Dermis microvascular lymphatic vessel endothelial cell (primary cell): ENCODE results near the gene TYW1B. TPM values are rescaled to one million over a fixed set of nuclear protein-coding genes. Genes with fewer than 3 reads are reported as not detected.
"Not testable (repeated sequence)": the region's sequence is repeated elsewhere in the genome, so short reads cannot be mapped to it uniquely, and the experiment has no call there.

Source experiments
- DNase-seq, 2 donors: peaks; one replicate each; pipeline versions ENCODE4 v3.0.0 to v3.0.0-alpha.2; 2010; ENCODE audit warnings: low read depth in 2 of 2
- total RNA-seq: library from RNA; depleted of rRNA; stranded (reverse); fragments of >200 nt; gene quantifications from 2 replicates; pipeline ENCODE4 v1.2.1, GENCODE V29; 2014

Gene TYW1B
- total RNA-seq, 1 donor from 2014 or later = 3.7 TPM

DNA sequence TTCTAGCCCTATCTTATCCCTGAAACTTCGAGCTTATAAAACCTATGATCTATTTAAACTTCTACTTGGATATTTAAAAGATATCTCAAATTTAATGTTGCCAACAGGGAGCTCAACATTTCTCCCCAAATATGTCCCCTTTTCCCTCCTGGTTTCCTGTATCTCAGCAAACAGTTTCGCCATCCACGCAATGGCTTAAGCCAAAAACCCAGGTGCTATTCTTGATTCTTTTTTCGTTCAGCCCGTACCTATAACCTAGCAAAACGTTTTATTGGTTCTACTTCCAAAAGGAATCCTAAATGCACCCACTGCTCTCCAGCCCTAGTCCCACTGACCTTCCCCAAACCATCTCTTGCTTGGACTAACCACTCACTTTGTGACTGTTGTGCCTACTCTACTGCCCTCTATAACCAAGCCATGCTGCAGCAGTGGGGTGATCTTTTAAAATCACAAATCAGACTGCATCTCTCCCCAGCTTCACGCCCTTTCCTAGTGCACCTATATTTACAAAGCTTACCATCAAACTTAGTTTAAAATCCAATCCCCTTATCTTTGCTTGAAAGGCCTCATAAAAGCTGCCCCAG lies 201.5 kb downstream of the TYW1B start:
- DNase-seq = not testable (repeated sequence)

DNA sequence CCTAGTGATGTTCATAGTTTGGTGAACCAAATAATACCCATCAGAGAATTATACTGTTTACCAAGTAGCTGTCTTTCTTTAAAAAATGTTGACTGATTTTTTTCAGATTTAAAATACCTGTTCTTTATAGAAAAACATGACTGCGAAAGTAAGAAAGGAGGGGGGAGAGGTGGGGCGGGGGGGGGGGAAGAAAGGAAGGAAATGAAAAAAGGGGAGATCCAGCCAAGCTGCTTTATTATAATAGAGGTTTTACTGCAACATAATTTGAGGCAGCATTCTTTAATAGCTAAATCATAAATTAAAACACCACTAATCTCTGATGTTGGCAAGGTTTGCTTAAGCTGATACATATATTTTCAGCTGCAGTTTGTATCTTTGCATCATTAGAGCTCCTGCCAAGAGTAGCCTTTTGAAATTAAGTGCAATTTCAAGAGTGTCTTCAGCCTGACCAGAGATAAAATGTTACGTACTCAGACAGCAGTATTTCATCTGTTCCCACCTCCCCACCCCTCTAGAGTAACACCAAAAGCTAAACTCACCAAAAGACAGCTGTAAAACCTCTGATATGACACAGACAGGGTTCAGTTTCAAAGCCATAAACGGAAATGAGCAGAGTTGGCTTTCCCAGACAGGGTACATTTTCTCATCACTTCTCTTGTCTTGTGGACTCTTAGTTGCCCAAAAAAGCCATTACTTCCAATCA lies 202.1 kb downstream of the TYW1B start:
- DNase-seq = not testable (repeated sequence)

DNA sequence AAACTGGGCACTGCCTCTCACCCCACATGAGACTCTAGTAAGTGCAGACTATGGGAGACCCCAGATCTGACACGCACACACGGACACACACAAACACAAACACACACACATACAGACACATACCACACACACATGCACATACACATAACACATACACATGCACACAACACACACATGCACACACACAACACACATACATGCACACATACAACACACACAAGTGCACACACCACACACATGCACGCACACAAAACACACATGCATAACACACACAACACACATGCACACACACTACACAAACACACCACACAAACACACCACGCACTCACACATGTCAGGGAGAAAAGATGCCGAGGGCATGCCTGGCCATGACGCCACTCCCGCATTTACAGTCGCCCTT lies 205.5 kb downstream of the TYW1B start:
- no peak for DNase-seq

DNA sequence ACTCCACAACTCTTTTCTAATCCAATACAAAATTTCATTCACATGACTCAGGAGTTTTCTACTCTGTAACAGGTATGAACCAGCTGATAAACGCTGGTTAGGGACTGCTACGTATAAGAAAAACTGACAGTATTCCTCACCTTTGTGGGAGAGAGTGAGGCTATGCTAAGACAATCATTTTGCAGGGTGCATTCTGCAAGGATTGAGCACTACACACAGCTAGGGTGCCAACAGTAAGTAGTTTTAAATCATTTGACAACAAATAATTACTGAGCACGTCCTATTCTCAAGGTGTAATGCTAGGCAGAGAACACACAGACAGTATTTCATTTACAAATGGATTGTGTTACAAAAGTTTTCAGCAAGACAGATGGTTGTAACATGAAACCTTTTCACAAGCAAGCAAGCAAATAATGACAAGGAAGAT lies 206.2 kb downstream of the TYW1B start:
- not testable (repeated sequence) for DNase-seq

DNA sequence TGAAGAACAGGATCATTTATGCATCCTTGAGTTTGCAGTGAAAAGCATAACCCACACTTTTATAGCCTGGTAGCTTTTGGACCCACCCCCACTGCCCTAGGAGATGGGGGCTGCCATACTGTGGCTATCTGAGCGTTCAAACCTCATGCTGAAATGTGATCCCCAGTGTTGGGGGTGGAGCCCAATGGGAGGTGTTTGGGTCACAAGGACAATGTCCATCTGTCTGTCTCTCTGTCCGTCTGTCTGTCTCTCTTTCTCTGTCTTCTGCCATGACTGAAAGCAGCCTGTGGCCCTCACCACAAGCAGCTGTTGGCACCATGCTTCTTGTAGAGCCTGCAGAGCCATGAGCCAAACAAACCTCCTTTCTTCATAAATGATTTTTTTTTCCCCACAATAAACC lies 207.1 kb downstream of the TYW1B start:
- not testable (repeated sequence) for DNase-seq

DNA sequence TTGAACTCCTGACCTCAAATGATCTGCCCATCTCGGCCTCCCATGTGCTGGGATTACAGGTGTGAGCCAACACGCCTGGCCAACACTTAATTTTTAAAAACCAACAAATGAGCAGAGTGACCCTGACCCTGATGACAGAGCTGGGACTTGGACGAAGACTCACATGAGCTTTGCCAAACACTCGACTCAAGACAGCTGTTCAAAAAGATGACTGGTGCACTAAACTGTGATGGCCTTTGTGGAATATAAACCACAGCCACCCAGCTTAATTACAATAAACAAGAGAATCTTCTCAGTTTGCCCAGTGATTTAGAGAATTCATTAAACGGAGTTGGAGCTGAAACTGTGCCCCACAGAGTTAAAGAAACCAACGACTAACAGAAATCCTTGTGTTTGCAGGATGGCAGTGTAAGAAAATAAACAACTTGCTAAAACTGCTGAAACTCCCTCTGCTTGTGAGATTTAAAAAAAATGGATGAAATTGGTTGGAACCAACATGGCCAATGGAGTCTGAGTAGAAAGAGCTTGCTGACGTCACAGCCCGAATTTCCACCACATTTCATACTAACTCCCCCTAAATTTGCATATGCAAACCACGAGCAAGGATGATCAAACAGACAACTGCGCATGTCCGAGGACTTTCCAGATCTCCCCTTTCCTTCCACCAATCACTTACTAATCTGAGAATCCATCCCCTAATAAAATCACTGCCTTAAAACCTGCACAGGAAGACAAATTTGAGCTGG lies 209.4 kb downstream of the TYW1B start:
- not testable (repeated sequence) for DNase-seq

DNA sequence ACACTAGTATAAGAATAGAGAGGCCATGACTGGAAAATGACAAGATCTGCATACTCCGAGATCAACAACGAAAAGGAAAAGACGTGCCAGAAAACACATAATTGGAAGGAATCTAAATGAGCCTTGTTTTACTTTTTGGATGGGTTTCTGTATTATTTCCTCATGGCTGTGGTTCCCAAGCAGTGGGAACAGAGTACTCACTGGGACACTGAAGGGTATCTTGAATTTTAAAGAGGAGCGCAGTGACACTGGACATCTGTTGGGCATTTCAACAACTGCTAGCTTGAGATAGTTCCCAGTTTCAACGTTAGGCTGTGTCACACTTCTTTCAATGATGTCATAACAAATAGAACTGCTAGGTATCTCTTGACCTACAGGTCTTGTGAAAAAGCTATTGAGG lies 218.2 kb downstream of the TYW1B start:
- DNase-seq = not testable (repeated sequence)

DNA sequence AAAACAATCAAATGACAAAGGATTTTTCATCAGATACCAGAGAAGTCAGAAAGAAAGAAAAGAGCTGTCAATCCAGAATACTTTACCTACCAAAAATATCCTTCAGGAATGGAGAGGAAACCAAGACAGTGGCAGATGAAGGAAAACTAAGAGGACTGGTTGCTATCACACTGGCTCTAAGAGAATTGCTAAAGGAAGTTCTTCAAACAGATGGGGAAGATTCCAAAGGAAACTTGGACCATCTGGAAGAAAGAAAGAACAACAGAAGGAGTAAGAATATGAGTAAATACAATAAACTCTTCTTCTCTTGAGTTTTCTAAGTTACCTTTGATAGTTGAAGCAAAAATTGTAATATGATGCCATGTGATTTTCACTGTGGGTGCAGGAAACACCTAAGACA lies 220.0 kb downstream of the TYW1B start:
- not testable (repeated sequence) for DNase-seq

DNA sequence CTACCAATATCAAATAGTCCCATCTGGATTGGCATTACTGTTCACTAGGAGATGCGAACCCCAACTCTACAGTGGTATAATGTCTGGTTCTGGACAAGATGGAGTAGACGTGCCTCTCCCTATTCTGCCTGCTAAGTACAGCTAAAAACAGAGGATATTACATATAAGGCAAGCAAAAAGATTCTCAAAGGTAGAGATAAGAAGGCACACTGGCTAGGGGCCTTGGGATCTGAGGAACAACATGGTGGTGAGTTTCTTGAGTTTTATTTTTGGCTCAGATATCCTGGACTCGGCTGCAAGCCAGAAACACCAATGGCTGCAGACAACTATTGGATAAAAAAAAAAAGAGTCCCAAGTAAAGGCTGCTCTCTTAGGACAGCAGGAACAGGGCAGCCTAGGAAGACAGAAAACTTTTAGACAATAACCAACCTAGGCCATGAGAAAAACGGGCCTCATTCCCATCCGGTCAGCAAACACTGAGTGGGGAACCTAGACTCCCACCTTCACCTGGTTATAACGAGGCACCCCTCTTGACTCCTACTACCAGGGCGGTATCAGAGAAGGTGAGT lies 222.1 kb downstream of the TYW1B start:
- not testable (repeated sequence) for DNase-seq

DNA sequence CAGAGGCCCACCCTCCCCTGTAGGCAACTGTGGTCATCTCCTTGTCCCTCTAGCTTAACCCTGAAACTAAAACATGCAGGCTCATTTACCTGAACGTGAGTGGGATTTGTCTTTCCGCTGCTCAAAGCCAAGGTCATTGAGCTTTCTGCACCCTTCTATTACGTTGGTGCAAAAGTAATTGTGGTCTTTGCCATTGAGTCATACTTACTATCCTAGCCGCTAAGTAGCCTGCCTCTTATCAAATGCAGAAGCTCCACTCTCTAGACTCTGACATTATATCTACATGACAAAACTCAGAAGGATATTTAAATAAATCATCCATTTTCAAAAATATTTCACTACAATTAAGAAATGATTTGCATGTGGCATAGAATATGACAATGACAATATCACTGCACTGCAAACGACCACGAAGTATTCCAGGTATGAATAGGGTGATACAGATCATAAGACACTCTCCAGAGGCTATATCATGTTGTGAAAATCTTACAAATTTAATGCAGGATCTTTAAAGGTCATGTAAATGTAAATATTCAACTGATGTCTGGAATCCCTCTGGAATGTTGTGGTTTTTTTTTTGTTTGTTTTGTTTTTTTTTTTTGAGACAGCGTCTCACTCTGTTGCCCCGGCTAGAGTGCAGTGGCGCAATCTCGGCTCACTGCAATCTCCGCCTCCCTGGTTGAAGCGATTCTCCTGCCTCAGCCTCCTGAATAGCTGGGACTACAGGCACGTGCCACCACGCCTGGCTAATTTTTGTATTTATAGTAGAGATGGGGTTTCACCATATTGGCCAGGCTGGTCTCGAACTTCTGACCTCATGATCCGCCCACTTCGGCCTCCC lies 223.0 kb downstream of the TYW1B start:
- DNase-seq = not testable (repeated sequence)

DNA sequence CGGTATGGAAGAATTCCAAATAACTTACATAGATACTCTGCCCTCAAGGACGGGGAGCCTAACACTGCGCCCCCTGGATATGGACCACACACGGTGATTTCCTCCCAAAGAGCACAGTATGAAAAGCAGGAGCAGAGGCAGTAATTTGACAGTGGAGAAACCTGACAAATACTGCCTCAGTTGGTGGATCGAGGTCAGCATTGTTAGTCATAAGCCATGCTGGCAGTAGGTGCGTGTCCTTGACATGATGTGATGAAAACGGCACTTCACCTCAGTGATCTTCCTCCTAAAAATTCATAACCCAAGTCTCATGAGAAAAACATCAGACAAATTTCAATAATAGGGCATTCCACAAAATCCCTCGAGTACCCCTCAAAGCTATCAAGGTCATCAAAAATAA lies 224.5 kb downstream of the TYW1B start:
- not testable (repeated sequence) for DNase-seq

DNA sequence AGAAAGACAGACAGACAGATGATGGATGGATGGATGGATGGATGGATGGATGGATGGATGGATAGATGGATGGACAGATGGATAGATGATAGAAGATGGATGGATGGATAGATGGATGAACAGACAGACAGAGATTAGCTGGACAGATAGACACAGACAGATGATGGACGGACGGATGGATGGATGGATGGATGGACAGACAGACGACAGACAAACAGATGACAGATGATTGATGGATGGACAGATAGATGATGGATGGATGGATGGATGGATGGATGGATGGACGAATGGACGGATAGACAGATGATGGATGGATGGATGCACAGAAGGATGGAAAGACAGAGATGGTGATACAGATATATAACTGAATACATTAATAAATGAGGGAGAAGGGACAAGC lies 224.9 kb downstream of the TYW1B start:
- DNase-seq = no peak

DNA sequence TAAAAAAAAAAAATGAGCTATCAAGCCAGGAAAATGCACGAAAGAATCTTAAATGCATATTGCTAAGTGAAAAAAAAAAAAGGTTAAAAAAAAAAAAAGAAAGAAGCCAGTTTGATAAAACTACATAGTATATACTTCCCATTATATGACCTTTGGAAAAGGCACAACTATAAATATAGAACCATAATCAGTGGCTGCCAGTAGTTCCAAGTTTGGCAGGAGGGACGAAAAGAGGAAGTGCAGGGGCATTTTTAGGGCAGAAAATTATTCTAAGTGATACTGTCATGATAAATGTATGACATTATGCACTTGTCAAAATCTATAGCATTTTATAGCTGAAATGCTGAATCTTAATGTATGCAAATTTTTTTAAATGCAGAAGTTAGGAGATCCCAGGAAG lies 226.3 kb downstream of the TYW1B start:
- DNase-seq = not testable (repeated sequence)

DNA sequence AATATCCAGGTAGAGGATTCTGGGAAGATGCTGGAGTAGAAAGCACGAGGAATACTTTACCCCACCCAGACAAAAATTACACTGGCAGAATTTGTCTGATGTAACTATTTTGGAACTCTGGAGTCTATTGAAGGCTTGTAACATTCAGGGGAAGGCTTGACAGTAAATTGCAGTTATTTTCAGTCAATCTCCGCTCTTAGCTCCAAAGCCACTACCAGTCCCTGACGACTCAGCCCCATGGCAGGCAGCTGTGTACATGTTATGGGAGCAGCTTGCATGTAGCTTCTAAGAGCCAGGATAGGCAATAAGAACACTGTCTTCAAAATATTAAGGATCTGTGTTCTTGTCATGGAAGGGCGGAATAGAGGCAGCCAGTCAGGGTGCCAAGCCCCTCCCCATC lies 238.0 kb downstream of the TYW1B start:
- DNase-seq = not testable (repeated sequence)

DNA sequence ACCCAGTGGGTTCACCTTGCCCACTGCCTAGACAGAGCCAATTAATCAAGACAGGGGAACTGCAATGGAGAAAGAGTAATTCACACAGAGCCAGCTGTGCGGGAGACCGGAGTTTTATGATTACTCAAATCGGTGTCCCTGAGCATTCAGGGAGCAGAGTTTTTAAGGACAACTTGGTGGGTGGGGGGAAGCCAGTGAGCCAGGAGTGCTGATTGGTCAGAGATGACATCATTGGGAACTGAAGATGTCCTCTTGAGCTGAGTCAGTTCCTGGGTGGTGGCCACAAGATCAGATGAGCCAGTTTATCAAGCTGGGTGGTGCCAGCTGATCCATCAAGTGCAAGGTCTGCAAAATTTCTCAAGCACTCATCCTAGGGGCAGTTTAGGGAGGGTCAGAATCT lies 240.7 kb downstream of the TYW1B start:
- not testable (repeated sequence) for DNase-seq

DNA sequence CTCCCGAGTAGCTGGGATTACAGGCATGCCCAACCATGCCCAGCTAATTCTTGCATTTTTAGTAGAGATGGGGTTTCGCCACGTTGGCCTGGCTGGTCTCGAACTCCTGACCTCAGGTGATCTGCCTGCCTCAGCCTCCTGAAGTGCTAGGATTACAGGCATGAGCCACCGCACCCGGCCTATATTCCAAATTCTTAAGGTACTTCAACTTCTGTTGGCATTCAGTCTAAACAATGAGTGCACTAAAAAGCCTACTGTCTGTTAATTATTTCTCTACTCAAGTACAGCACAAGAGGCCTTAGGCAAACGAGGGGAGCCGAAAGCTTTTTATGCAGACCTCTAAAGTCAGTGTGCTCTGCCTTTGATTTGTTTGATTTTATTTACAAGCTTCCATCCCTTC lies 243.4 kb downstream of the TYW1B start:
- not testable (repeated sequence) for DNase-seq

DNA sequence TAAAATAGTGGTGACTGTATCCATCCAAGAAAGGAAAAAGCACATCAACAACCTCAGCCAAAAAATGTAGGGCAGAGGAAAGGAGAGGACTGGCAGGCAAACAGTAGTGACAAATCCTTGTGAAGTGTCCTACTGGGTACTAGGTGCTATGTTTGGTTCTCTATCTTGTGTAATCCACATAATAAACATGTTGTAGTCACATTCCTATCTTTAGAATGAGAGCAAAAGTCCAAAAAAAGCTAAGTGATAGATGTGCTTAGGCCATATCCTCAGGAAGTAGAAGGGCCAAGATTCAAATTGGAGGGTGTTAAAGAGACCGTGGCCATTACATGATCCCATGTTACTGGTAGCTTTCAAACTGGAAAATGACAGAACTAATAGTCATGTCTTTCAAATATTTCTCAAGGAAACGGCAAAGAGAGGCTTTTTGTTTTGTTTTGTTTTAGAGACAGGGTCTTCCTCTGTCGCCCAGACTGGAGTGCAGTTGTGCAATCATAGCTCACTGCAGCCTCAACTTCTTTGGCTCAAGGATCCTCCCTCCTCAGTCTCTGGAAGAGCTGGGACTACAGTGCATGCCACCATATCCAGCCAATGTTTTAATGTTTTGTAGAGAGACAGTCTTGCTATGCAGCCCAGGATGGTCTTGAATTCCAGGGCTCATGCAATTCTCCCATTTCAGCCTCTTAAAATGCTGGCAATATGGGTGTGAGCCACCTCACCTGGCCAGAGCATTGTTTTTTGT lies 244.2 kb downstream of the TYW1B start:
- DNase-seq = not testable (repeated sequence)

DNA sequence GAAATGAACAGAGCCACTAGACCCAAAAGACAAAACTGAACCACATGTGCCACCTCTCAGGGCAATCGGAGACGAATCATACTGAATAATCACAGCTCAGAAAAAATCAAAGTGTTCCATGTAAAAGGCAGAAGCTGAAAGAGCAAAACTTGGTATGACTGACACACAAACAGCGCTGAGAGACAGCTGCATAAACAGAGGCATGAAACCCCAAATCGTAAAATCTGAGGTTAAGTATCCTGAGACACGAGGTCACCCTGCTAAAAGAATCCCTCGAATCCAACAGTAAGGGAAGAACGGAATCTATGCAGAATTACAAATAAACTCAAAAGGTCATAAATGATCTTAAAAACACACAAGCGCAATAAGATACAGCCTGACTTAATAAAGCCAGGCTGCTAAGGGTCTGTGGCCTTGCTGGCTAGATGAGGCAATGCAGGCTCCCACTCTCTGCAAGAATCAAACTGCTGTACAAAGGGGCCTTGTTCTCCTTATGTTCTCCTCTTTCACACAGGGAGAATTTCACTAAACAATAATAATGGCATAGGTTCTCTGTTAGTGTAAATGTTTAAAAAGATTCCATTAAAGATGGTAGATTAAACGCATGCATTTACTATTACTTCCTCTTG lies 247.7 kb downstream of the TYW1B start:
- DNase-seq = not testable (repeated sequence)

DNA sequence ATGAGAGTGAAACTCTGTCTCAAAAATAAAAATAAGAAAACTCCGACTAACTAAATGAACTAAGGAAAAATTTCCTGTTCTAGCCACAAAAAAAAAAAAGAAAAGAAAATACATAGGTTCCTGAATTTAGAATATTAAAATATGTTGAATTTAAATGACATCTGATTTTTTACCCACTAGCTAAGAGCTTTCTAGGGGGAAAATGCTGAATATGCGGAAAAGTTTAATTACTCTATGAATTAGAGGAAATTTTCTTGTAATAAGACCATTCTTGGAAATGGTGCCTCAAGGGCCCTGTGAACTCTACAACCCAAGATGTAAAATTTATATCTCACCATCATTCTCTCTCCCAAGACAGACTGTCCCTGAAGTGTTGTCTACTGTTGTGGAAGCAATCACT lies 250.9 kb downstream of the TYW1B start:
- no peak for DNase-seq

DNA sequence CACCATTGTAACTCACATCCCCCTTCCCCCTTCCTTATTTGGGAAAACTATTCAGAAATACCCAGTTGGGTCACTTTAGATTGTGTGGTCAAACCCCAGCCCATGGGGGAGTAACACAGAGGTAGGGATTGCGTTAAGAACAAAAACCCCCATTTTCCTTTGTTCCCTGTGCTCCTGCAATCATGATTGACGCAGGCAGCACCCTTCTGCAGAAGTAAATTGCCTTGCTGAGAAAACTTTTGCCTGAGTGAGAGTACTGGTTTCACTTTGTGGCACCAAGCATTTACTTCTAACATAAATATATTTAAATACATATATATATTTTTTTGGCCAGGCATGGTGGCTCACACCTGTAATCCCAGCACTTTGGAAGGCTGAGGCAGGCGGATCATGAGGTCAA lies 266.0 kb downstream of the TYW1B start:
- DNase-seq = not testable (repeated sequence)
